ENCODE data around the gene CHRNB4. TPM values are rescaled to one million over a fixed set of nuclear protein-coding genes. Genes with fewer than 3 reads are reported as not detected.

The CHRNB4 gene
- total and polyA plus RNA-seq, 2 donors (not counting 3 experiments of a cell fraction or from before 2014, with no cell fraction given), result 0.08 TPM; not detected in 1

GRCh38 chr15:78619022-78619950 is 21.7 kb downstream of the CHRNB4 start:
- Histone ChIP-seq H2AFZ (ENCODE audit: low read depth, low read length) (no peak overlapping the region), H3K79me2 (ENCODE audit: control insufficient read depth, insufficient read depth, low read length) (no peaks in the 10 kb centered on the region), H4K20me1 (replicated peaks; ENCODE audit: control insufficient read depth, extremely low read depth, insufficient read depth, low read length) (no peaks in the 10 kb centered on the region), H3K9ac (replicated peaks; ENCODE audit: extremely low read depth, insufficient read depth, low read length) (no peak overlapping the region), H3K4me3 (replicated peaks in 1 of 3; ENCODE audit: insufficient read depth in 1 of 3, low read depth in 1 of 3, low read length in 3 of 3) (no peak overlapping the region), H3K27ac (ENCODE audit: insufficient read depth, low read depth, low read length) (no peak overlapping the region), H3K36me3 (ENCODE audit: control insufficient read depth in 2 of 2, extremely low read depth in 1 of 2, insufficient read depth in 2 of 2, low read length in 2 of 2) (no peaks in the 10 kb centered on the region), H3K9me1 (replicated peaks; ENCODE audit: control insufficient read depth, extremely low read depth, insufficient read depth, low read length) (no peaks in the 10 kb centered on the region), H3K27me3 (ENCODE audit: control insufficient read depth in 2 of 2, insufficient read depth in 2 of 2, low read length in 2 of 2) (peaks cover 30 to 46% of the 10 kb centered on the region in 2 experiments), H3K9me3 (replicated peaks; ENCODE audit: control insufficient read depth, insufficient read depth, low read length) (no peaks in the 10 kb centered on the region), H3K4me2 (ENCODE audit: insufficient read depth, low read length) (no peak overlapping the region), H3K4me1 (ENCODE audit: control insufficient read depth, extremely low read depth, insufficient read depth, low read length) (no peaks in the 10 kb centered on the region)
- BruUV-seq (replicated peaks), result no TSS peak
- FAIRE-seq (no peak), DNase-seq (ENCODE audit: low read depth, low spot score) (no peak)
- intact Hi-C loops (cut with micrococcal nuclease), result loop anchor here (5.0 kb wide), 1 partner anchor 312 kb away; no protein-coding TSS in a partner anchor
- dilution Hi-C loops (cut with MboI; ENCODE audit: extremely low pct_ligation_motif_present, low sequenced_read_pairs), result no loop called here
- TF ChIP-seq, protein P1, sequence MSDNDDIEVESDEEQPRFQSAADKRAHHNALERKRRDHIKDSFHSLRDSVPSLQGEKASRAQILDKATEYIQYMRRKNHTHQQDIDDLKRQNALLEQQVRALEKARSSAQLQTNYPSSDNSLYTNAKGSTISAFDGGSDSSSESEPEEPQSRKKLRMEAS (IDR thresholded peaks at IDR 0.05; ENCODE audit: insufficient read depth, insufficient read length), result no peak
- no peak for TF ChIP-seq POLR2AphosphoS5 (IDR thresholded peaks at IDR 0.05; ENCODE audit: insufficient read depth, low read depth, low read length)
- no peak for TF ChIP-seq GATA2 (IDR thresholded peaks at IDR 0.05; ENCODE audit: insufficient read depth, insufficient read length, low read depth, low read length)
- TF ChIP-seq EZH2 (IDR thresholded peaks at IDR 0.05; ENCODE audit: borderline replicate concordance, low read depth, low read length, severe bottlenecking), result no peak
- TF ChIP-seq POLR2A (IDR thresholded peaks at IDR 0.05; ENCODE audit: low read depth, low read length), result no peak
- TF ChIP-seq FOS (IDR thresholded peaks at IDR 0.05; ENCODE audit: borderline replicate concordance, insufficient read depth, low read length), result no peak
- no peak for TF ChIP-seq JUN (IDR thresholded peaks at IDR 0.05; ENCODE audit: borderline replicate concordance, insufficient read depth, insufficient read length, low read depth)
- no peak for TF ChIP-seq MYC (IDR thresholded peaks at IDR 0.05; ENCODE audit: low read depth, low read length)
- TF ChIP-seq, protein P2, sequence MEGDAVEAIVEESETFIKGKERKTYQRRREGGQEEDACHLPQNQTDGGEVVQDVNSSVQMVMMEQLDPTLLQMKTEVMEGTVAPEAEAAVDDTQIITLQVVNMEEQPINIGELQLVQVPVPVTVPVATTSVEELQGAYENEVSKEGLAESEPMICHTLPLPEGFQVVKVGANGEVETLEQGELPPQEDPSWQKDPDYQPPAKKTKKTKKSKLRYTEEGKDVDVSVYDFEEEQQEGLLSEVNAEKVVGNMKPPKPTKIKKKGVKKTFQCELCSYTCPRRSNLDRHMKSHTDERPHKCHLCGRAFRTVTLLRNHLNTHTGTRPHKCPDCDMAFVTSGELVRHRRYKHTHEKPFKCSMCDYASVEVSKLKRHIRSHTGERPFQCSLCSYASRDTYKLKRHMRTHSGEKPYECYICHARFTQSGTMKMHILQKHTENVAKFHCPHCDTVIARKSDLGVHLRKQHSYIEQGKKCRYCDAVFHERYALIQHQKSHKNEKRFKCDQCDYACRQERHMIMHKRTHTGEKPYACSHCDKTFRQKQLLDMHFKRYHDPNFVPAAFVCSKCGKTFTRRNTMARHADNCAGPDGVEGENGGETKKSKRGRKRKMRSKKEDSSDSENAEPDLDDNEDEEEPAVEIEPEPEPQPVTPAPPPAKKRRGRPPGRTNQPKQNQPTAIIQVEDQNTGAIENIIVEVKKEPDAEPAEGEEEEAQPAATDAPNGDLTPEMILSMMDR (IDR thresholded peaks at IDR 0.05; ENCODE audit: extremely low read depth in 1 of 2, insufficient read depth in 1 of 2, low read depth in 1 of 2, low read length in 2 of 2), result no peak
- ChIA-PET CTCF (interaction anchor here (0.6 to 4.0 kb wide), 7 partner anchors 11 to 132 kb away, joined by 3 to 23 read pairs (median 5); no protein-coding TSS in a partner anchor), POLR2A (no interaction called here)

Measured in endothelial cell of umbilical vein (primary cell).